Lower leg skin (tissue), 4 donors: ENCODE results near the gene HPX. TPM values are rescaled to one million over a fixed set of nuclear protein-coding genes. Genes with fewer than 3 reads are reported as not detected.

Source experiments
- DNase-seq, 2 donors: peaks; one replicate each; pipeline ENCODE4 v3.0.0-alpha.2; 2019; ENCODE audit warnings: low spot score in 2 of 2
- H3K4me3 ChIP-seq: fragments of 200-600 bp; sonication (generic); 2 replicates; pipeline ENCODE4 v1.5.1; 2017; ENCODE audit warnings: mild to moderate bottlenecking, low read depth; ENCODE audit not compliant: poor library complexity, severe bottlenecking
- POLR2A ChIP-seq, 2 donors: fragments of 450-650 bp; IDR thresholded peaks; one replicate each; pipeline ENCODE4 v1.6.1; 2016 to 2017; ENCODE audit warnings: antibody characterized with exemption in 2 of 2, mild to moderate bottlenecking in 1 of 2, moderate library complexity in 1 of 2
- WGBS, 2 donors: methylation state at CpG; one replicate each; pipeline ENCODE4 v1.1.5; 2018; 5-methylcytosine and 5-hydroxymethylcytosine counted together
- intact Hi-C: fragments of 100-400 bp; cut with DNase I; formaldehyde crosslinking; loops from one replicate; pipeline ENCODE4 v1.15.0; 2023; ENCODE audit warnings: low total_unique reads
- total RNA-seq, 4 donors: library from RNA; depleted of rRNA; stranded (reverse); fragments of >200 nt; gene quantifications; one replicate each; pipeline ENCODE4 v1.1.0, GENCODE V29; 2016
- TF ChIP-seq, protein P1 (sequence below), 3 donors: fragments of 450-650 bp; IDR thresholded peaks; one replicate each; pipeline ENCODE4 v1.5.1; 2016; ENCODE audit warnings: antibody characterized with exemption in 3 of 3, mild to moderate bottlenecking in 3 of 3, moderate library complexity in 2 of 3

Gene HPX
- total RNA-seq, 4 donors from 2014 or later, result 0.42 to 1.2 (median 1.1) TPM

- no peak for DNase-seq
- 95% methylated on average over 43 to 54 of the region's 56 CpGs for whole genome bisulfite sequencing, 2 donors
- intact Hi-C loops, result no loop called here
- H3K4me3 ChIP-seq, result no peak overlapping the region
- TF ChIP-seq, protein P1, sequence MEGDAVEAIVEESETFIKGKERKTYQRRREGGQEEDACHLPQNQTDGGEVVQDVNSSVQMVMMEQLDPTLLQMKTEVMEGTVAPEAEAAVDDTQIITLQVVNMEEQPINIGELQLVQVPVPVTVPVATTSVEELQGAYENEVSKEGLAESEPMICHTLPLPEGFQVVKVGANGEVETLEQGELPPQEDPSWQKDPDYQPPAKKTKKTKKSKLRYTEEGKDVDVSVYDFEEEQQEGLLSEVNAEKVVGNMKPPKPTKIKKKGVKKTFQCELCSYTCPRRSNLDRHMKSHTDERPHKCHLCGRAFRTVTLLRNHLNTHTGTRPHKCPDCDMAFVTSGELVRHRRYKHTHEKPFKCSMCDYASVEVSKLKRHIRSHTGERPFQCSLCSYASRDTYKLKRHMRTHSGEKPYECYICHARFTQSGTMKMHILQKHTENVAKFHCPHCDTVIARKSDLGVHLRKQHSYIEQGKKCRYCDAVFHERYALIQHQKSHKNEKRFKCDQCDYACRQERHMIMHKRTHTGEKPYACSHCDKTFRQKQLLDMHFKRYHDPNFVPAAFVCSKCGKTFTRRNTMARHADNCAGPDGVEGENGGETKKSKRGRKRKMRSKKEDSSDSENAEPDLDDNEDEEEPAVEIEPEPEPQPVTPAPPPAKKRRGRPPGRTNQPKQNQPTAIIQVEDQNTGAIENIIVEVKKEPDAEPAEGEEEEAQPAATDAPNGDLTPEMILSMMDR (IDR thresholded peaks at IDR 0.05), result no peak
- no peak for TF ChIP-seq POLR2A (IDR thresholded peaks at IDR 0.05)
Measured at GRCh38 chr11:6456361-6457073, 15.7 kb upstream of the HPX start.

DNA sequence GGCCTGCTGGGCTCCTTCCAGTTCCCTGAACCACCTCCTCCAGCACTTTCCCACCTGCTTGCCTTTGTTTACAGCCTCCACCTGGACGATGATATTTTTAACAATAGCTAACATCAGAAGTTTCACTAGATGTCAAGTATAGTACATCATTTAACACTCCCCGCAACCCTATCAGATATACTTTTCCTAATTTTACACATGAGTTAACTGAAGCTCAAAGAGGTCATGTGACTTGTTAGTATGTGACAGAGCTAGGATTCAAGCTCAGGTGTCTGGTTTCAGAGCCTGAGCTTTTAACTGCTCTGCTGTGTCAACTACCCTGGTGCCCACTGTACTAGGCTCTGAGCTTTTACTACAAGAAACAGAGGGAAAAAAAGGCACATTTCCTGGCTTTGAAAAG is 14.3 kb upstream of the HPX start:
- intact Hi-C loops, result no loop called here
- 84 to 85% methylated on average over 2 of the region's 2 CpGs for WGBS, 2 donors
- DNase-seq, result no peak
- TF ChIP-seq, protein P1 (IDR thresholded peaks at IDR 0.05), result no peak
- TF ChIP-seq POLR2A (IDR thresholded peaks at IDR 0.05), result no peak
- H3K4me3 ChIP-seq, result no peak overlapping the region

- no peak overlapping the region for H3K4me3 ChIP-seq
- DNase-seq, result no peak
- TF ChIP-seq, protein P1 (IDR thresholded peaks at IDR 0.05), result no peak
- TF ChIP-seq POLR2A (IDR thresholded peaks at IDR 0.05), result no peak
- intact Hi-C loops, result no loop called here
- WGBS, 2 donors, result 89 to 92% methylated on average over 2 of the region's 2 CpGs
Measured at GRCh38 chr11:6453152-6453551, 12.4 kb upstream of the HPX start.

- TF ChIP-seq, protein P1 (IDR thresholded peaks at IDR 0.05), result no peak
- no peak for TF ChIP-seq POLR2A (IDR thresholded peaks at IDR 0.05)
- no peak for DNase-seq
- 81 to 84% methylated on average over 3 of the region's 3 CpGs for WGBS, 2 donors
Measured at GRCh38 chr11:6452219-6452618, 11.4 kb upstream of the HPX start.

GRCh38 chr11:6448574-6448973 is 7.8 kb upstream of the HPX start:
- 88 to 93% methylated on average over 3 of the region's 3 CpGs for WGBS, 2 donors
- intact Hi-C loops, result no loop called here
- TF ChIP-seq POLR2A (IDR thresholded peaks at IDR 0.05), result no peak
- TF ChIP-seq, protein P1 (IDR thresholded peaks at IDR 0.05), result no peak
- no peak for DNase-seq
- no peak overlapping the region for H3K4me3 ChIP-seq

More at GRCh38 chr11:6452219-6452618, 11.4 kb upstream of the HPX start:
- intact Hi-C loops, result no loop called here
- H3K4me3 ChIP-seq, result no peak overlapping the region
